HG03520 (cell line): ENCODE results near the gene LSAMP.

Experiments used
- ATAC-seq: cut with Tn5 transposase; IDR thresholded peaks from one replicate; pipeline ENCODE4 v1.9.1; 2021; ENCODE audit warnings: mild to moderate bottlenecking, moderate library complexity; ENCODE audit not compliant: unreplicated experiment

LSAMP gene

DNA sequence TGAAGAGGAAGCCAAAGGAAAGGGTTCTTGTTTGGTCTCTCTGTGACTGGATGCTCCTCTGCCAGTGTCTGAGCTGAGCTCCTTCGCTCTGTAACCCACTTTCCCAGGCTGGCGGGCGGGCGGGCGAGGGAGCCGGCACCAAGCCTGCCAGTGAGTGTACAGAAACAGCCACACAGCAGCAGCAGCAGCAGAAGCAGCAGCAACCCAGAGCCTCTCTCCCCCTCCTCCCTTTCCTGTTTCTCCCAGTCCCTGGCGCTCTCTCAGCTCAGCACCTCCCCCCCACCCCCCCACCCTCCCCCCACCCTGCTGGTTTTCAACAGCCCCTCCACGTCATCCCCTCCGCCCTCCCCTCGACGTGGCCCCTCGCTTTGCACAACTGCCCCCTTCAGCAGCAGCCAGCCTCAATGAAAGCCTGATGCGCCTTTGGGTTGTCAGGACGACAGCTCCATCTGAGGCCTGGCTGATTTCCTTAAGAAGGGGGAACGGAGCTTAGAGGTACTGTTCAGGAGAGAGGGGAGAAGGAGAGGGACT lies at the start of gene LSAMP:
TSS of gene LSAMP (minus strand) at position 177 of the 531 bp plus-strand sequence.
- ATAC-seq = no peak

DNA sequence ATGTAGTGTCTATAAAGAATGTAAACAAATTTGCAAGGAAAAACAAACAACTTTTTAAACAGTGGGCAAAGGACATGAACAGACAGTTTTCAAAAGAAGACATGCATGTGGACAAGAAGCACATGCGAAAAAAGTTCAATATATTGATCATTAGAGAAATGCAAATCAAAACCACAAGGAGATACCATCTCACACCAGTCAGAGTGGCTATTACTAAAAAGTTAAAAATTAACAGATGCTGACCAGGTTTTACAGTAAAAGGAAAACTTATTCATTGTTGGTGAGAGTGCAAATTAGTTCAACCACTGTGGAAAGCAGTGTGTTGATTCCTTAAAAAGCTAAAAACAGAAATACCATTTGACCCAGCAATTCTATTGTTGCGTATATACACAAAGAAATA lies 47.1 kb upstream of the LSAMP start:
- ATAC-seq = no peak

- ATAC-seq = no peak
Observed at GRCh38 chr3:116483135-116483534, 37.8 kb upstream of the LSAMP start.

DNA sequence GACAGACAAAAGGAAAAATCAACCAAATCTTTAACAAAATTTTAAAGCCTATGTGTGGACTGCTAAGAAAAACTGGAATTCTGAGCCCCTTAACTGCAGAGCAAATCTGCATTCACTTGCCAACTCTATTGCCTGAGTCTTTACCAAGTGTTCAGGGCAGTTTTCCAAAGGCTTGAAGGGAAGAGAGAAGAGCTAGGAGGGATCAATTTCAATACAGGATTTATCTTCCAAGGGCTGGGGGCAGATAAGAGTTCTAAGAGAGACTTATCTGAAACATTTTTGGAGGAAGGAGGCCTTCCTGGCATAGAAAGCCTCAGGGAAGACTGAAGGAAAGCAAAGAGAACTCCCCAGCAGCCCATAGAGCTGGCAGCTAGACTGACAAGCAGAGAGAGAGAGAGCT lies 31.4 kb upstream of the LSAMP start:
- no peak for ATAC-seq

GRCh38 chr3:116474801-116475200 lies 29.5 kb upstream of the LSAMP start:
- no peak for ATAC-seq

GRCh38 chr3:116474032-116474780 lies 28.9 kb upstream of the LSAMP start:
- no peak for ATAC-seq

DNA sequence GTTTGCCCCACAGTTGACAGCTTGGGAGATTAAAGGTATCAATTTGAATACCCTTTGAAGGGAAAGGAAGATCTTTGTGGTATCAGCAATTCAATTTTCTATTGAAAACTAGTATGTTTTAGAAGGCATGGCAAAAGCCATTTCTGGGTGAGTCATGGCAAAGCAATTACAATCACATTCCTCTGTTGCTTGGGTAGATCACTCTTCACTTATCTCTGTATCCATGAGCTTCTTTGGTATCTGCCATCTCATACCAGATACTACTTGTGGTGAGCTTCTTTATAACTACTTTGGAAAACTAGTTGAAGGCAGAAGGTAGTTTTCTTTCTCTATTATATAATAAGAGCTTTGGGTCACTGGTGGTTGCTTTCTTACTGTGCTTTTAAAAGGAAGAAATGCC lies 28.3 kb upstream of the LSAMP start:
- no peak for ATAC-seq

DNA sequence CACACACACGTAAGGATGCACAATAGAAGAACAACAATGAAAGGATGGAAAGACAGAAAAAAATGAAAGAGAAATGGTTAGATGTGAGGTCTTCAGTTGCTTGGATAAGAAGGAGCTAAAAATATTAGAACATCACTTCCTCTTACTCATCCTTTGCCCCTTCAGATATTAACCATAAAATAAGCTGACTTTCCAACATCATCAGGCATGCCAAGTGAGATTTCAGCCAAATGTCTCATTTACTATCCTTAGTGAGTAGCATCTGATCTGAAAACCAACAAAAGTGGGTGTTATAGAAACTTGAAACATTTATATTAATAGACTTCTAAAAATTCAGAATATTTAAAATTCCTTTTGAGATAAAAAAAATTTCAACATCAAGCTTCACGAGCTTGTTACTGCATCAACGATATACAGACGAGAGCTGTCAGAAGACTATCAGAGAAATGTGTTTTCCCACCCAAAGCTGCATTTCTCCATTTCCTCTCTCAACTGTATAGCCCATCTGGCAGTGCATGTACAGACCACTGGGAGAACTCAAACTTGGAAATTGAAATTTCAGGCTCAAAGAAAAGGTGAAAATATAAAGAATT lies 25.4 kb upstream of the LSAMP start:
- ATAC-seq = no peak

GRCh38 chr3:116469546-116469945 lies 24.3 kb upstream of the LSAMP start:
- no peak for ATAC-seq

GRCh38 chr3:116464276-116464798 lies 19.1 kb upstream of the LSAMP start:
- ATAC-seq = no peak

GRCh38 chr3:116453666-116454346 lies 8.5 kb upstream of the LSAMP start:
- no peak for ATAC-seq

DNA sequence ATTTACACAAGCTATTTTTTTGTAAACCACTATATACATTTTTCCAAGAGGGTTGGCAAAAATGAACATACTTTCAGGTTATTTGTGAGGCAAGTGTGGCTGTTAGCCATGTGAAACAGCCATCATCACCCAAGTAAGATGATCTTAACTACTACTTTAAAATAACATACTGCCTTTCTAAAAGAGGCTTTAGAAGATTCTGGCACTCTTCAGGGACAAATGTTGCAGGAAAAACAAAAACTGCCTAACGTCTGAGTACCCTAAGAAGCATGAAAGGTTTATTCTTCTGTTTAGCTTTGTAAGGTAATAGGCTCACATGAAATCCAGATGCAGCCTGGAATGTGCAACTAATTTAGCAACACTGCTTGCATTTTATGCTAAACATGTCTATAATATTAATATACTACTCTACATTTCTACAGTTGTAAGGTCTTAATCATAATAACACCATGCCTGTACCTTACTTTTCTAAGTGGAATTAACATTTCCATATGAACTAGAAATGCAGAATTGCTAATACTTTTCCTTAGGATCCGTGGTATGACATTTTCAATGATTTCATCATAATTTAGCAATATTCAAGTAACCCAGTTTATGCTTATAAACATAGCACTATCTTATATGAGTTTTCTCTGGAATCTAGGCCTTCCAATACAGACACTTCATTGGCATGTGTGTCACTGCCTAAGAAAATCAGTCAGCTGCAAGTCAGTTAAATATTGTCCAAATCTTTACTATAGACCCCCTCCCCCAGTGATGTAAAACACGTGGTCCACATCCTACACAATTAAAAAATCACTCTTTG lies 4.5 kb upstream of the LSAMP start:
- ATAC-seq = no peak

DNA sequence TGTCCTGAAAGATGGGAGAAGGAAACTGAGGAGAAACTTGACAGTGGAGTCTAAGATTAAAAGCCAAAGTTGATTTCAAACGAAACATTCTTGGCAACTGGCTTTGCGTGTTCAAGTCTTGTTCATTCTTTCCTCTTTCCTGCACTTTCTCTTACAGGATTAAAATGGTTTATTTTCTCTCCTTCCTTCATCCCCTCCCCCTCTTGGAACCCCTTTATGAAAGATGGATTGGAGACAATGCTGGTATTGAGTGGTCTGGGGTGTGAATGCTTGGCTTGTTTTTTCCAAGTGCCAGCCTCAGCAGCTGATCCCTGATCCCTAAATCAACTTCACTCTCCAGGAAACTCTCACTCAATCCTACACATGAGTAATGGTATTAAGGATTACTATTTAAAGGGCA lies 703 bp upstream of the LSAMP start:
- ATAC-seq = no peak

- no peak for ATAC-seq
Observed at GRCh38 chr3:116444819-116445310, 422 bp downstream of the LSAMP start.

GRCh38 chr3:116444115-116444747 lies 1.1 kb downstream of the LSAMP start:
- ATAC-seq = no peak

- ATAC-seq = no peak
Observed at GRCh38 chr3:116443191-116443661, 2.1 kb downstream of the LSAMP start.

GRCh38 chr3:116442331-116443021 lies 2.8 kb downstream of the LSAMP start:
- ATAC-seq = no peak

GRCh38 chr3:116441652-116442051 lies 3.6 kb downstream of the LSAMP start:
- ATAC-seq = no peak

DNA sequence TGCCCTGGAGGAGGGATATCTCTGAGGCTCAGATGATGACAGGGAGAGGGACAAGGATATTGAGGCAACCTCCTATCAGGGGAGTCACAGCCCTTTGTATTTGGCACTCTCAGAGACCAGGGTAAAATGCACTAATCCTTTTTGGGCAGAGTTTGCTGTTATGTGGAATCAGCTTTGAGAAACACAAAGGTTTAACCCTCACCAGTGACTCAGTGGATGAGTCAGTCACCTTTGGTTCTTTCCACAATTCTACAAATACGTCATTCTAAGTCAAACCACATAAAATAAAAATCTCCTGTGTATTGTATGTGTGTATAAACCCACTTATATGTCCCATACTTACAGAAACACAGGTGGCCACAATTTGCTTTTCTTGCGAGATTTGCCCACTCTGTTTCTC lies 5.1 kb downstream of the LSAMP start:
- no peak for ATAC-seq
